ENCODE measurements around the gene CNDP1.
"Not testable (repeated sequence)": the region's sequence is repeated elsewhere in the genome, so short reads cannot be mapped to it uniquely, and the experiment has no call there.

The CNDP1 gene

GRCh38 chr18:74521068-74521725 is 13.1 kb upstream of the CNDP1 start:
- DNase-seq (ENCODE audit: insufficient read length, low spot score): no peak
- peak; percentile 11 for FAIRE-seq
- TF ChIP-seq CTCF (IDR thresholded peaks at IDR 0.05; ENCODE audit: insufficient read depth, missing control alignments): no peak

GRCh38 chr18:74522635-74523548 is 11.4 kb upstream of the CNDP1 start:
- no peak for DNase-seq (ENCODE audit: insufficient read length, low spot score)
- FAIRE-seq: peak; percentile 80
- no peak for TF ChIP-seq CTCF (IDR thresholded peaks at IDR 0.05; ENCODE audit: insufficient read depth, missing control alignments)

GRCh38 chr18:74524097-74524496 is 10.2 kb upstream of the CNDP1 start:
- TF ChIP-seq CTCF (IDR thresholded peaks at IDR 0.05; ENCODE audit: insufficient read depth, missing control alignments): no peak
- DNase-seq (ENCODE audit: insufficient read length, low spot score): no peak
- FAIRE-seq: peak; percentile 67

GRCh38 chr18:74524915-74525314 is 9.4 kb upstream of the CNDP1 start:
- DNase-seq (ENCODE audit: insufficient read length, low spot score); FAIRE-seq: not testable (repeated sequence)

- DNase-seq (ENCODE audit: insufficient read length, low spot score): no peak
- TF ChIP-seq CTCF (IDR thresholded peaks at IDR 0.05; ENCODE audit: insufficient read depth, missing control alignments): no peak
- no peak for FAIRE-seq
Observed at GRCh38 chr18:74525741-74526140, 8.6 kb upstream of the CNDP1 start.

- no peak for FAIRE-seq
- TF ChIP-seq CTCF (IDR thresholded peaks at IDR 0.05; ENCODE audit: insufficient read depth, missing control alignments): no peak
Observed at GRCh38 chr18:74526488-74526887, 7.8 kb upstream of the CNDP1 start.

GRCh38 chr18:74528478-74528877 is 5.8 kb upstream of the CNDP1 start:
- peak; percentile 64 for FAIRE-seq
- TF ChIP-seq CTCF (IDR thresholded peaks at IDR 0.05; ENCODE audit: insufficient read depth, missing control alignments): no peak
- no peak for DNase-seq (ENCODE audit: insufficient read length, low spot score)

More at GRCh38 chr18:74526488-74526887, 7.8 kb upstream of the CNDP1 start:
- DNase-seq (ENCODE audit: insufficient read length, low spot score): no peak

Data from D721Med (cell line).